ENCODE data around the gene COL12A1.

DNA sequence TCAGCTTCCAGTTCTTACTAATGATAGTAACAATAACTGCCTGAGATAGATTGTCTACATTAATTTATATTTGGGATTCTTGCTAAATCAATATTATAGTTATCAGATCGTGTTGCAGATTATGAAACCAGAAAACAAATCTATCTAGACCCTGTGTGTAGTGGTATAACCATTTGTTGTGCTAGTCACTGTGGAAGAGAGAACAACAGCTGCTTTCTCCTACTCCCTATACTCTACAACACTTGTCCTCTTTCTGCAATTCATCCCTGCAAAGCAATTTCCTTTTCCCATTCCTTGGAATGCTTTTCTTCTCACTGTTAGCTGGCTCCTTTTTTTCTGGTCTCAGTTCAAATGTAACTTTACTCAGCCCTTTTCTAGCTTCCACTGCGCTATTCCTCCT is 29.4 kb upstream of the COL12A1 start:
- TF ChIP-seq, protein P1, sequence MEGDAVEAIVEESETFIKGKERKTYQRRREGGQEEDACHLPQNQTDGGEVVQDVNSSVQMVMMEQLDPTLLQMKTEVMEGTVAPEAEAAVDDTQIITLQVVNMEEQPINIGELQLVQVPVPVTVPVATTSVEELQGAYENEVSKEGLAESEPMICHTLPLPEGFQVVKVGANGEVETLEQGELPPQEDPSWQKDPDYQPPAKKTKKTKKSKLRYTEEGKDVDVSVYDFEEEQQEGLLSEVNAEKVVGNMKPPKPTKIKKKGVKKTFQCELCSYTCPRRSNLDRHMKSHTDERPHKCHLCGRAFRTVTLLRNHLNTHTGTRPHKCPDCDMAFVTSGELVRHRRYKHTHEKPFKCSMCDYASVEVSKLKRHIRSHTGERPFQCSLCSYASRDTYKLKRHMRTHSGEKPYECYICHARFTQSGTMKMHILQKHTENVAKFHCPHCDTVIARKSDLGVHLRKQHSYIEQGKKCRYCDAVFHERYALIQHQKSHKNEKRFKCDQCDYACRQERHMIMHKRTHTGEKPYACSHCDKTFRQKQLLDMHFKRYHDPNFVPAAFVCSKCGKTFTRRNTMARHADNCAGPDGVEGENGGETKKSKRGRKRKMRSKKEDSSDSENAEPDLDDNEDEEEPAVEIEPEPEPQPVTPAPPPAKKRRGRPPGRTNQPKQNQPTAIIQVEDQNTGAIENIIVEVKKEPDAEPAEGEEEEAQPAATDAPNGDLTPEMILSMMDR (conservative IDR thresholded peaks at IDR 0.05; ENCODE audit: low read depth, low read length): no peak
- TF ChIP-seq EZH2 (IDR thresholded peaks at IDR 0.05; ENCODE audit: borderline replicate concordance, low read depth, low read length, poor library complexity, severe bottlenecking): no peak
